SU-DHL-6 (cell line): ENCODE measurements around the gene DCT.

Source experiments
- EZH2phosphoT487 ChIP-seq: fragments of 200-600 bp; sonication (generic), shearing (Covaris generic); conservative IDR thresholded peaks from 2 replicates; pipeline ENCODE4 v1.6.1; 2018; ENCODE audit warnings: mild to moderate bottlenecking, antibody characterized with exemption, low read length, moderate library complexity, mixed read lengths
- TF ChIP-seq, protein P1 (sequence below): fragments of 200-600 bp; sonication (generic); IDR thresholded peaks from one replicate; pipeline ENCODE4 v1.5.1; 2017; ENCODE audit warnings: antibody characterized with exemption, mild to moderate bottlenecking, low read length, moderate library complexity; ENCODE audit not compliant: insufficient read depth, poor library complexity, severe bottlenecking

DNA sequence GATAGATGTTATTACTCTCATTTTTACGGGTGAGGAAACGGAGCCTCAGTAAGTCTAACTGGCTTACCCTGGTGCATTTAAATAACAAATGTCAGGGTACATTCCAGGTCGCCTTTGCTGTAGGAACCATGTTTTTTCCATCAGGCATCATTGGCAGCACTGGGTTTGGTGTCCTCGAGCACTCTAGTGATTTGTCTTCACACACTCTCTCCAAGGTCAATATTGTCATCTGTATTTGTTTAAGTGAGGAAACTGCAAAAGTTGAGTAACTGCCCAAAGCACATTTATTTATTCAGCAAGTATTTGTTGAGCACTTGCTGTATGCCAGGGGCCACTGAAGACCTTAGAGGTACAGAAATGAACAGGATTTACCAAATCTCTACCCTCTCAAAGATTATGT lies 78.6 kb downstream of the DCT start:
- TF ChIP-seq, protein P1, sequence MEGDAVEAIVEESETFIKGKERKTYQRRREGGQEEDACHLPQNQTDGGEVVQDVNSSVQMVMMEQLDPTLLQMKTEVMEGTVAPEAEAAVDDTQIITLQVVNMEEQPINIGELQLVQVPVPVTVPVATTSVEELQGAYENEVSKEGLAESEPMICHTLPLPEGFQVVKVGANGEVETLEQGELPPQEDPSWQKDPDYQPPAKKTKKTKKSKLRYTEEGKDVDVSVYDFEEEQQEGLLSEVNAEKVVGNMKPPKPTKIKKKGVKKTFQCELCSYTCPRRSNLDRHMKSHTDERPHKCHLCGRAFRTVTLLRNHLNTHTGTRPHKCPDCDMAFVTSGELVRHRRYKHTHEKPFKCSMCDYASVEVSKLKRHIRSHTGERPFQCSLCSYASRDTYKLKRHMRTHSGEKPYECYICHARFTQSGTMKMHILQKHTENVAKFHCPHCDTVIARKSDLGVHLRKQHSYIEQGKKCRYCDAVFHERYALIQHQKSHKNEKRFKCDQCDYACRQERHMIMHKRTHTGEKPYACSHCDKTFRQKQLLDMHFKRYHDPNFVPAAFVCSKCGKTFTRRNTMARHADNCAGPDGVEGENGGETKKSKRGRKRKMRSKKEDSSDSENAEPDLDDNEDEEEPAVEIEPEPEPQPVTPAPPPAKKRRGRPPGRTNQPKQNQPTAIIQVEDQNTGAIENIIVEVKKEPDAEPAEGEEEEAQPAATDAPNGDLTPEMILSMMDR = no peak
- TF ChIP-seq EZH2phosphoT487 = no peak
